GM23338 (cell line): ENCODE measurements around the gene TRIML1. TPM values are rescaled to one million over a fixed set of nuclear protein-coding genes. Genes with fewer than 3 reads are reported as not detected.

Experiments used
- ATAC-seq: fragments of 200-7000 bp; cut with Tn5 transposase; 3 replicates; pipeline ENCODE4 v1.9.1; 2020
- DNase-seq: peaks from one replicate; pipeline ENCODE4 v3.0.0-alpha.2; 2015; ENCODE audit warnings: low spot score
- H2AFZ ChIP-seq: fragments of 200-600 bp; sonication (generic); 2 replicates; pipeline ENCODE4 v1.8.0; 2016; ENCODE audit warnings: antibody characterized with exemption, mild to moderate bottlenecking, moderate library complexity
- H3F3A ChIP-seq: fragments of 200-600 bp; sonication (generic); replicated peaks from 2 replicates; pipeline ENCODE4 v1.8.0; 2017; ENCODE audit warnings: antibody characterized with exemption, mixed run types, low read depth
- H3K27ac ChIP-seq: fragments of 200-600 bp; sonication (generic); 2 replicates; pipeline ENCODE4 v1.6.1; 2016; ENCODE audit warnings: low read depth
- H3K27me3 ChIP-seq: fragments of 200-600 bp; sonication (generic); 2 replicates; pipeline ENCODE4 v1.8.0; 2016; ENCODE audit warnings: mild to moderate bottlenecking, mixed run types, moderate library complexity; ENCODE audit not compliant: insufficient read depth
- H3K36me3 ChIP-seq: fragments of 200-600 bp; sonication (generic); 2 replicates; pipeline ENCODE4 v1.8.0; 2016; ENCODE audit warnings: mild to moderate bottlenecking; ENCODE audit not compliant: insufficient read depth
- H3K4me1 ChIP-seq: fragments of 200-600 bp; sonication (generic); 2 replicates; pipeline ENCODE4 v1.8.0; 2016; ENCODE audit warnings: mild to moderate bottlenecking, moderate library complexity; ENCODE audit not compliant: insufficient read depth
- H3K4me2 ChIP-seq: fragments of 200-600 bp; sonication (generic); 2 replicates; pipeline ENCODE4 v1.7.1; 2017; ENCODE audit warnings: mixed run types
- H3K4me3 ChIP-seq: fragments of 200-600 bp; sonication (generic); 2 replicates; pipeline ENCODE4 v1.6.1; 2016; ENCODE audit warnings: mixed run types
- H3K79me2 ChIP-seq: fragments of 200-600 bp; sonication (generic); replicated peaks from 2 replicates; pipeline ENCODE4 v1.8.0; 2017; ENCODE audit warnings: mild to moderate bottlenecking; ENCODE audit not compliant: insufficient read depth
- H3K9me2 ChIP-seq: fragments of 200-600 bp; sonication (generic); 2 replicates; pipeline ENCODE4 v1.8.0; 2017; ENCODE audit not compliant: insufficient read depth
- H4K20me1 ChIP-seq: fragments of 200-600 bp; sonication (generic); replicated peaks from 2 replicates; pipeline ENCODE4 v1.8.0; 2017; ENCODE audit warnings: mild to moderate bottlenecking; ENCODE audit not compliant: insufficient read depth
- H3K27ac Mint-ChIP-seq: 2 replicates; pipeline ENCODE4 v1.8.0; 2020; ENCODE audit warnings: inconsistent platforms, mild to moderate bottlenecking, moderate library complexity, mixed read lengths
- H3K27me3 Mint-ChIP-seq: 3 replicates; pipeline ENCODE4 v1.8.0; 2022; ENCODE audit warnings: low read depth, mild to moderate bottlenecking, moderate library complexity, mixed read lengths, inconsistent platforms; ENCODE audit not compliant: insufficient read depth, poor library complexity
- H3K36me3 Mint-ChIP-seq: 3 replicates; pipeline ENCODE4 v1.8.0; 2021; ENCODE audit warnings: low read depth, mild to moderate bottlenecking, inconsistent platforms, moderate library complexity, mixed read lengths
- H3K4me1 Mint-ChIP-seq: 3 replicates; pipeline ENCODE4 v1.8.0; 2020; ENCODE audit warnings: mild to moderate bottlenecking, inconsistent platforms, mixed read lengths
- H3K4me3 Mint-ChIP-seq: 3 replicates; pipeline ENCODE4 v1.8.0; 2021; ENCODE audit warnings: moderate library complexity, mild to moderate bottlenecking, inconsistent platforms, mixed read lengths
- H3K9me3 Mint-ChIP-seq: 3 replicates; pipeline ENCODE4 v1.8.0; 2020; ENCODE audit warnings: moderate library complexity, mild to moderate bottlenecking, inconsistent platforms, mixed read lengths
- CTCF ChIP-seq, 2 experiments: fragments of 200-600 bp in 1 of 2; sonication (generic) in 1 of 2; conservative IDR thresholded peaks; 2 replicates each; pipeline versions ENCODE4 v1.5.1 to v1.6.1; 2016 to 2017; ENCODE audit warnings: antibody characterized with exemption in 2 of 2, low read depth in 2 of 2, mild to moderate bottlenecking in 2 of 2, moderate library complexity in 1 of 2
- ETS1 ChIP-seq: IDR thresholded peaks from 2 replicates; pipeline ENCODE4 v1.6.1; 2016; ENCODE audit warnings: antibody characterized with exemption
- EZH2 ChIP-seq: fragments of 200-600 bp; sonication (generic); IDR thresholded peaks from one replicate; pipeline ENCODE4 v1.8.0; 2017; ENCODE audit warnings: antibody characterized with exemption, mild to moderate bottlenecking, low read depth; ENCODE audit not compliant: unreplicated experiment
- JUNB ChIP-seq: IDR thresholded peaks from one replicate; pipeline ENCODE4 v1.6.1; 2016; ENCODE audit warnings: antibody characterized with exemption; ENCODE audit not compliant: unreplicated experiment
- NANOG ChIP-seq: IDR thresholded peaks from 2 replicates; pipeline ENCODE4 v1.6.1; 2016; ENCODE audit warnings: antibody characterized with exemption, borderline replicate concordance
- POLR2AphosphoS5 ChIP-seq: IDR thresholded peaks from 2 replicates; pipeline ENCODE4 v1.6.1; 2016; ENCODE audit warnings: antibody characterized with exemption, low read depth
- ZNF114 ChIP-seq: fragments of 250-450 bp; sonication (Bioruptor Pico); IDR thresholded peaks from 2 replicates; pipeline ENCODE4 v1.5.0; 2020; ENCODE audit warnings: mild to moderate bottlenecking, moderate library complexity
- long read RNA-seq: library from polyadenylated mRNA; unstranded; transcript quantifications from one replicate; pipeline ENCODE4 v2.0.0, GENCODE V29; 2020; ENCODE audit not compliant: unreplicated experiment
- polyA plus RNA-seq: library from polyadenylated mRNA; unstranded; fragments of >200 nt; fragmentation: Nextera tagmentation; extraction: Ambion mirVana; gene quantifications from 2 replicates; pipeline ENCODE4 v1.2.1, GENCODE V29; 2016
- total RNA-seq: library from RNA; depleted of rRNA; stranded (reverse); fragments of >200 nt; shearing (Covaris generic); gene quantifications from 2 replicates; pipeline ENCODE4 v1.2.3, GENCODE V29; 2014; rRNA removed
- TF ChIP-seq, protein P1 (sequence below): IDR thresholded peaks from one replicate; pipeline ENCODE4 v1.6.1; 2018; ENCODE audit warnings: antibody characterized with exemption; ENCODE audit not compliant: unreplicated experiment
- TF ChIP-seq, protein P2 (sequence below): fragments of 250-450 bp; sonication (Bioruptor Pico); IDR thresholded peaks from 2 replicates; pipeline ENCODE4 v1.5.0; 2020; ENCODE audit warnings: mild to moderate bottlenecking, moderate library complexity

The TRIML1 gene
- total RNA-seq (not detected in 2 replicates), polyA plus RNA-seq (not detected in 2 replicates)
- long read RNA-seq: 0 reads

DNA sequence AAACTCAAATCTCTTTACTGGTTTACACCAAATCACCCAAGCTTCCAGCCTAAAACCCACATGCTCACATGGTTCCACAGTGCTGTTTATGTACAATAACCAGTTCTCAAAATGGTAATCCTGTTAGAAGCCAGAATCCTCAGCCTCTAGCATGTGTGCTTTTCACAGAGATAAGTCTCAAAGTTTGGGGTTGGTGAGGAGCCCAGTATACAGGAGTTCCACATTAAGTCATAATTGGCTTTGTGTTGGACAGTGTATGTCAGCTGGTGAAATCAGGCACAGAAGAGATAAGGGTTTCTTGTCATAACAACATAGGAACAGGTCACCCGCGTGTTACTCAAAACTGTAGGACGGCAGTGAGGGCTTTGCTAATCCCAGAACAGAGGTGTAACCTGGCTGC is at the start of gene TRIML1:
TSS of gene TRIML1 (plus strand) at position 301 of the 400 bp plus-strand sequence. CDS start 118 bp downstream, outside the sequence.
- H3F3A ChIP-seq: no peaks in the 10 kb centered on the region
- no peaks in the 10 kb centered on the region for H3K4me1 ChIP-seq
- no peaks in the 10 kb centered on the region for H3K79me2 ChIP-seq
- Mint-ChIP-seq H3K9me3 (no peaks in the 10 kb centered on the region), H3K4me3 (no peak within 1 kb of the TSS), H3K36me3 (no peaks in the 10 kb centered on the region), H3K4me1 (peaks cover 15% of the 10 kb centered on the region; the same call in 2 of the 3 replicates), H3K27me3 (peaks cover 5% of the 10 kb centered on the region), H3K27ac (no peak within 1 kb of the TSS)
- TF ChIP-seq POLR2AphosphoS5 (no peak), ETS1 (no peak), CTCF (conservative IDR thresholded peaks at IDR 0.05; ENCODE audit: low read depth in 2 of 2) (no peak)
- DNase-seq (no peak), ATAC-seq (no peak)
- no peaks in the 10 kb centered on the region for H3K27me3 ChIP-seq
- H3K27ac ChIP-seq: no peak within 1 kb of the TSS
- H3K4me3 ChIP-seq: no peak within 1 kb of the TSS
- H3K4me2 ChIP-seq: no peak within 1 kb of the TSS
- peak within 1 kb of the TSS; percentile 56; the same call in 1 of the 2 replicates for H2AFZ ChIP-seq
- H3K36me3 ChIP-seq: no peaks in the 10 kb centered on the region
- H3K9me2 ChIP-seq: no peaks in the 10 kb centered on the region
- no peaks in the 10 kb centered on the region for H4K20me1 ChIP-seq

GRCh38 chr4:188092824-188093223 is 46.4 kb upstream of the TRIML1 start:
- no peak overlapping the region for H2AFZ ChIP-seq

More at GRCh38 chr4:188092824-188093223, 46.4 kb upstream of the TRIML1 start:
- no peak overlapping the region for H3K27ac ChIP-seq
- Mint-ChIP-seq H3K4me1 (no peaks in the 10 kb centered on the region), H3K36me3 (peaks cover 88% of the 10 kb centered on the region), H3K27me3 (peaks cover 3% of the 10 kb centered on the region), H3K27ac (no peak overlapping the region; the same call in 1 of the 2 replicates), H3K9me3 (no peaks in the 10 kb centered on the region; the same call in 2 of the 3 replicates), H3K4me3 (no peak overlapping the region)
- no peak overlapping the region for H3K4me2 ChIP-seq
- H4K20me1 ChIP-seq: 0 out of 2 replicates have a peak, but pooled peaks cover 3% of the 10 kb centered on the region
- no peaks in the 10 kb centered on the region for H3K27me3 ChIP-seq
- no peaks in the 10 kb centered on the region for H3K79me2 ChIP-seq
- H3F3A ChIP-seq: no peaks in the 10 kb centered on the region
- TF ChIP-seq POLR2AphosphoS5: no peak
- no peak for TF ChIP-seq ZNF114 (CRISPR knock-in tag)
- no peak for TF ChIP-seq JUNB
- TF ChIP-seq, protein P1, sequence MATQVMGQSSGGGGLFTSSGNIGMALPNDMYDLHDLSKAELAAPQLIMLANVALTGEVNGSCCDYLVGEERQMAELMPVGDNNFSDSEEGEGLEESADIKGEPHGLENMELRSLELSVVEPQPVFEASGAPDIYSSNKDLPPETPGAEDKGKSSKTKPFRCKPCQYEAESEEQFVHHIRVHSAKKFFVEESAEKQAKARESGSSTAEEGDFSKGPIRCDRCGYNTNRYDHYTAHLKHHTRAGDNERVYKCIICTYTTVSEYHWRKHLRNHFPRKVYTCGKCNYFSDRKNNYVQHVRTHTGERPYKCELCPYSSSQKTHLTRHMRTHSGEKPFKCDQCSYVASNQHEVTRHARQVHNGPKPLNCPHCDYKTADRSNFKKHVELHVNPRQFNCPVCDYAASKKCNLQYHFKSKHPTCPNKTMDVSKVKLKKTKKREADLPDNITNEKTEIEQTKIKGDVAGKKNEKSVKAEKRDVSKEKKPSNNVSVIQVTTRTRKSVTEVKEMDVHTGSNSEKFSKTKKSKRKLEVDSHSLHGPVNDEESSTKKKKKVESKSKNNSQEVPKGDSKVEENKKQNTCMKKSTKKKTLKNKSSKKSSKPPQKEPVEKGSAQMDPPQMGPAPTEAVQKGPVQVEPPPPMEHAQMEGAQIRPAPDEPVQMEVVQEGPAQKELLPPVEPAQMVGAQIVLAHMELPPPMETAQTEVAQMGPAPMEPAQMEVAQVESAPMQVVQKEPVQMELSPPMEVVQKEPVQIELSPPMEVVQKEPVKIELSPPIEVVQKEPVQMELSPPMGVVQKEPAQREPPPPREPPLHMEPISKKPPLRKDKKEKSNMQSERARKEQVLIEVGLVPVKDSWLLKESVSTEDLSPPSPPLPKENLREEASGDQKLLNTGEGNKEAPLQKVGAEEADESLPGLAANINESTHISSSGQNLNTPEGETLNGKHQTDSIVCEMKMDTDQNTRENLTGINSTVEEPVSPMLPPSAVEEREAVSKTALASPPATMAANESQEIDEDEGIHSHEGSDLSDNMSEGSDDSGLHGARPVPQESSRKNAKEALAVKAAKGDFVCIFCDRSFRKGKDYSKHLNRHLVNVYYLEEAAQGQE: no peak
- TF ChIP-seq EZH2: no peak
- TF ChIP-seq, protein P2, sequence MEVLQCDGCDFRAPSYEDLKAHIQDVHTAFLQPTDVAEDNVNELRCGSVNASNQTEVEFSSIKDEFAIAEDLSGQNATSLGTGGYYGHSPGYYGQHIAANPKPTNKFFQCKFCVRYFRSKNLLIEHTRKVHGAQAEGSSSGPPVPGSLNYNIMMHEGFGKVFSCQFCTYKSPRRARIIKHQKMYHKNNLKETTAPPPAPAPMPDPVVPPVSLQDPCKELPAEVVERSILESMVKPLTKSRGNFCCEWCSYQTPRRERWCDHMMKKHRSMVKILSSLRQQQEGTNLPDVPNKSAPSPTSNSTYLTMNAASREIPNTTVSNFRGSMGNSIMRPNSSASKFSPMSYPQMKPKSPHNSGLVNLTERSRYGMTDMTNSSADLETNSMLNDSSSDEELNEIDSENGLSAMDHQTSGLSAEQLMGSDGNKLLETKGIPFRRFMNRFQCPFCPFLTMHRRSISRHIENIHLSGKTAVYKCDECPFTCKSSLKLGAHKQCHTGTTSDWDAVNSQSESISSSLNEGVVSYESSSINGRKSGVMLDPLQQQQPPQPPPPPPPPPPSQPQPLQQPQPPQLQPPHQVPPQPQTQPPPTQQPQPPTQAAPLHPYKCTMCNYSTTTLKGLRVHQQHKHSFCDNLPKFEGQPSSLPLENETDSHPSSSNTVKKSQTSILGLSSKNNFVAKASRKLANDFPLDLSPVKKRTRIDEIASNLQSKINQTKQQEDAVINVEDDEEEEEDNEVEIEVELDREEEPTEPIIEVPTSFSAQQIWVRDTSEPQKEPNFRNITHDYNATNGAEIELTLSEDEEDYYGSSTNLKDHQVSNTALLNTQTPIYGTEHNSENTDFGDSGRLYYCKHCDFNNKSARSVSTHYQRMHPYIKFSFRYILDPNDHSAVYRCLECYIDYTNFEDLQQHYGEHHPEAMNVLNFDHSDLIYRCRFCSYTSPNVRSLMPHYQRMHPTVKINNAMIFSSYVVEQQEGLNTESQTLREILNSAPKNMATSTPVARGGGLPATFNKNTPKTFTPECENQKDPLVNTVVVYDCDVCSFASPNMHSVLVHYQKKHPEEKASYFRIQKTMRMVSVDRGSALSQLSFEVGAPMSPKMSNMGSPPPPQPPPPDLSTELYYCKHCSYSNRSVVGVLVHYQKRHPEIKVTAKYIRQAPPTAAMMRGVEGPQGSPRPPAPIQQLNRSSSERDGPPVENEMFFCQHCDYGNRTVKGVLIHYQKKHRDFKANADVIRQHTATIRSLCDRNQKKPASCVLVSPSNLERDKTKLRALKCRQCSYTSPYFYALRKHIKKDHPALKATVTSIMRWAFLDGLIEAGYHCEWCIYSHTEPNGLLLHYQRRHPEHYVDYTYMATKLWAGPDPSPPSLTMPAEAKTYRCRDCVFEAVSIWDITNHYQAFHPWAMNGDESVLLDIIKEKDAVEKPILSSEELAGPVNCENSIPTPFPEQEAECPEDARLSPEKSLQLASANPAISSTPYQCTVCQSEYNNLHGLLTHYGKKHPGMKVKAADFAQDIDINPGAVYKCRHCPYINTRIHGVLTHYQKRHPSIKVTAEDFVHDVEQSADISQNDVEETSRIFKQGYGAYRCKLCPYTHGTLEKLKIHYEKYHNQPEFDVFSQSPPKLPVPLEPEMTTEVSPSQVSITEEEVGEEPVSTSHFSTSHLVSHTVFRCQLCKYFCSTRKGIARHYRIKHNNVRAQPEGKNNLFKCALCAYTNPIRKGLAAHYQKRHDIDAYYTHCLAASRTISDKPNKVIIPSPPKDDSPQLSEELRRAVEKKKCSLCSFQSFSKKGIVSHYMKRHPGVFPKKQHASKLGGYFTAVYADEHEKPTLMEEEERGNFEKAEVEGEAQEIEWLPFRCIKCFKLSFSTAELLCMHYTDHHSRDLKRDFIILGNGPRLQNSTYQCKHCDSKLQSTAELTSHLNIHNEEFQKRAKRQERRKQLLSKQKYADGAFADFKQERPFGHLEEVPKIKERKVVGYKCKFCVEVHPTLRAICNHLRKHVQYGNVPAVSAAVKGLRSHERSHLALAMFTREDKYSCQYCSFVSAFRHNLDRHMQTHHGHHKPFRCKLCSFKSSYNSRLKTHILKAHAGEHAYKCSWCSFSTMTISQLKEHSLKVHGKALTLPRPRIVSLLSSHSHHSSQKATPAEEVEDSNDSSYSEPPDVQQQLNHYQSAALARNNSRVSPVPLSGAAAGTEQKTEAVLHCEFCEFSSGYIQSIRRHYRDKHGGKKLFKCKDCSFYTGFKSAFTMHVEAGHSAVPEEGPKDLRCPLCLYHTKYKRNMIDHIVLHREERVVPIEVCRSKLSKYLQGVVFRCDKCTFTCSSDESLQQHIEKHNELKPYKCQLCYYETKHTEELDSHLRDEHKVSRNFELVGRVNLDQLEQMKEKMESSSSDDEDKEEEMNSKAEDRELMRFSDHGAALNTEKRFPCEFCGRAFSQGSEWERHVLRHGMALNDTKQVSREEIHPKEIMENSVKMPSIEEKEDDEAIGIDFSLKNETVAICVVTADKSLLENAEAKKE: no peak
- no peak for TF ChIP-seq NANOG
- ATAC-seq: no peak
- H3K4me1 ChIP-seq: no peaks in the 10 kb centered on the region
- H3K4me3 ChIP-seq: no peak overlapping the region
- H3K9me2 ChIP-seq: no peaks in the 10 kb centered on the region
- peaks cover 52% of the 10 kb centered on the region for H3K36me3 ChIP-seq
- no peak for DNase-seq
